DMS53 treated with DMSO at 0.1 percent for 48 hours (cell line): ENCODE measurements around the gene CCDC86.

Source experiments
- DNase-seq: peaks from one replicate; lab custom pipeline; 2025; ENCODE audit not compliant: unreplicated experiment; lab: John Stamatoyannopoulos, UW

CCDC86 gene

DNA sequence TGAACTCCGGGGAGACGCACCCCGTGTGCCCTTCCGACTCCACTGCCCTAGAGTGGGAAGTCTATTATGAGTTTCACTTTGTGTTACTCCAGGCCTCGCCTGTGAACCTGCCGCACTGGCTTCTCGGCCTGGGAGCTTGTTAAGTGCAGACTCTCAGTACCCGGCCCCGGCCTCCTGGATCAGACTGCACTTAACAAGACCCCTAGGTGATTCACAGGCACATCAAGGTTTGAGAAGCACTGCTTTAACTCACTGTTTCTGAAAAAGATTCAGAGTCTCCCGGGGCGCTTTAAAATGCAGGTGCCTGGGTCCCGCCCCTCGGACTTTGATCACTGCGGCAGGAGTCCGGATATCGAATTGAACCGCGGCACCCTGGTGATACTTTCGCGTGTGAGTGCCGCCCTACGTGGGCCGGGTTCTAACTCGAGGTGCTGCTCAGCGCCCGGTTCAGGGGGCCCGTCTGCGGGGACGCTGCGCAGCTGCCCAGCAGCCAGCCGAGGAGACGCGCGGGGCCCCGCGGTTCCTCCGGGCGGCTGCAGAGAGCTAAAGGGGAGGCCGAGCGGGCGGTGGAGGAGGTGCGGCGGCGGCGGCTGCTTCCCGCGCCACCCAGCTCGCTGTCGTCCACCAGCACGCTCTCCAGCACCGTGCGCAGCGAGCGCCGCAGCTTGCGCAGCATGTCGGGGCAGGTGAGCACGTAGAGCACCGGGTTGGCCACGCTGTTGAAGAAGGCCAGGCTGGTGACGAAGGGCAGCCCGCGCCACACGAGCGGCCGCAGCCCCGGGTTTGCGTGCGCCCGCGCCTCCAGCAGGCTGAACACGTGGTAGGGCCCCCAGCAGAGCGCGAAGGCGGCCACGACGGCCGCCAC is 10.4 kb downstream of the CCDC86 start:
- no peak for DNase-seq

DNA sequence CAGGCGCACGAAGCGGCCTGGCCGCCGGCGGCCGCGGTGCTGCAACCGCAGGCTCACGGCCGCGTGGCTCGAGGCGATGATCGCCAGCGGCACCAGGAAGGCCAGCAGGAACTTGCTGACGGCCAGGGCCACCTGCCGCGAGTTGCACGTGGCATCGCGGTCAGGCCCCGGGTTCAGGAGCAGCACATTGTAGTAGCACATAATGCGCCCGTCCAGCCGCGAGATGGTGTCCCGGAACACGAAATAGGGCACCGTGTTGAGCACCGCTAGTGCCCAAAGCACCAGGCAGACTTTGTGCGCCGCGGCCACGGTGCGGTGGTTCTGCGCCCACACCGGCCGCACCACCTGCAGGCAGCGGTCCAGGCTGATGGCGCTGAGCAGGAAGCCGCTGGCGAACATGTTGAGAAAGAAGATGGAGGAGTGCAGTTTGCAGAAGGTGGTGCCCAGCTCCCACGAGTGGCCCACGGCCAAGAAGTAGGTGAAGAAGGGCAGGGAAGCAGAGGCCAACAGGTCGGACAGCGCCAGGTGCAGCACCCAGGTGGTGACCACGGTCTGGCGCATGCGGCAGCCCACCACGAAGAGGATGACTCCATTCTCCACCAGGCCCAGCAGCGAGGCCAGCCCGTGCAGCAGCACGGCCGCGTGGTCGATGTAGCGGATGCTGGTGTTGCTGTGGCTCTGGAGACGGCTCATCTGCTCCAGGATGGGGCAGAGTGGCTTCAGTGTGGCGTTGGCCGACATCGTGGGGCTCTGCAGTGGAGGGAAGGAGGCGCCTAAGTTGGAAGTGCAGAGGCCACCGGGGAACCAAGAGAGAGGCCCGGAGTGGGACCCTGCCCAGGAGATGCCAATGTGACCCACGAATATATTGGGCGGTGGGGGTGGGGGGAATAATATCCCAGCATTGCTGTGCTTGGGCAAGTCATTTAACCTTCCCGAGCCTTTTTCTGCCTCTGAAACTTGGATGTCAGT is 11.4 kb downstream of the CCDC86 start:
- DNase-seq, result no peak

DNA sequence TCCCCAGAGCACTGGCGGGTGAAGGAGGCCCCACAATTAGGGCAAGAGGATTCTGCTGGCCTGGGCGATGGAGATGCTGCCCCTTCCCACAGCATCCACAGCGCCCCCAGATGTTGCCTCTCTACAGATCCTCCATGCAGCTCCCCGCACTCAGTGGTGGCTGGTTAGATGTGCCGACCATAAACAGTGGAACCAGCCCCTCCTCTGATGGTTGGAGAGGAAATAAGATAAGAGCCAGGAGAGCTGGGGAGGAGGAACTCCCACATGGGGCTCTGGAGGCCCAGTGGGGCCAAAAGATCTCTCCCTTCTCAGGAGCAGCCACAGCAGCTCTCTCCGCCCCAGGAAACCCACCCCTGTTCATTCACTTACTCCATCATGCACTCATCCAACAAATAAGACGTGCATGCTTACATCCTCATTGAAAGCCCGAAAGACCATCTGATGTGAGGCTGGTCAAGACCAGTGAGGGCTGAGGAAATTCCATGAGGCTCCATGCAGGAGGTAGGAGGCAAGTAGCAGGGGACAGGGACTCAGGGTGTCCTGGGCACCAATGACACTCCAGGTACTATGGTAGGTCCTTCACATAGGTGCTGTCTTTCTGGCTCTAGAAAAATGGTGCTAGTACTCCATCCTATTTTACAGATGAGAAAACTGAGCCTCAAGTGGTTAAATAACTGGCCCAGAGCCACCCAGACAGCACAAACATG is 12.4 kb downstream of the CCDC86 start:
- no peak for DNase-seq

GRCh38 chr11:60854847-60855725 is 13.2 kb downstream of the CCDC86 start:
- DNase-seq, result no peak

GRCh38 chr11:60855726-60856633 is 14.1 kb downstream of the CCDC86 start, which contains the start of gene PTGDR2:
Gene PTGDR2 (minus strand): TSS chr11:60855950. CDS start chr11:60853722, 2,228 bp downstream.
- DNase-seq, result no peak

- no peak for DNase-seq
Measured at GRCh38 chr11:60857378-60858232, 15.7 kb downstream of the CCDC86 start.

GRCh38 chr11:60858236-60858635 is 16.3 kb downstream of the CCDC86 start:
- DNase-seq, result no peak

GRCh38 chr11:60858731-60859464 is 17.0 kb downstream of the CCDC86 start:
- DNase-seq, result no peak

DNA sequence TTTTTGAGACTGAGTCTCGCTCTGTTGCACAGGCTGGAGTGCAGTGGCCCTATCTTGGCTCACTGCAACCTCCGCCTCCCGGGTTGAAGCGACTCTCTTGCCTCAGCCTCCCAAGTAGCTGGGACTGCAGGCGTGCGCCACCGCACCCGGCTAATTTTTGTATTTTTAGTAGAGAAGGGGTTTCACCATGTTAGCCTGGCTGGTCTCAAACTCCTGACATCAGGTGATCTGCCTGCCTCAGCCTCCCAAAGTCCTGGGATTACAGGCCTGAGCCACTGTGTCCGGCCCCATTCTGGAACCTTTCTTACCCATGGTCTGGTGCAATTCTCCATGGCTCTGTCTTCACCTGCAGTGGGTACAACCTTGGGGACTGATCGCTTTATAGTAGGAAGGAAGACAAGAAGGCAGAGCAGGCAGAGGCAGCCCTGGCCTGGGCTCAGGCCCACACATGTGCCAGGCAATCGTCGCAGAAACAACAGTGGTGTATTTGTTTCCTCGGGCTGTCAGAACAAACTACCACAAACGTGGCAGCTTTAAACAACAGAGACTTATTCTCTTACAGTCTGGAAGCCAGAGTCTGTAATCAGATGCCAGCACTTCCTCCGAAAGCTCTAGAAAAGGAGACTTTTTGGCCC is 17.8 kb downstream of the CCDC86 start:
- DNase-seq, result no peak

DNA sequence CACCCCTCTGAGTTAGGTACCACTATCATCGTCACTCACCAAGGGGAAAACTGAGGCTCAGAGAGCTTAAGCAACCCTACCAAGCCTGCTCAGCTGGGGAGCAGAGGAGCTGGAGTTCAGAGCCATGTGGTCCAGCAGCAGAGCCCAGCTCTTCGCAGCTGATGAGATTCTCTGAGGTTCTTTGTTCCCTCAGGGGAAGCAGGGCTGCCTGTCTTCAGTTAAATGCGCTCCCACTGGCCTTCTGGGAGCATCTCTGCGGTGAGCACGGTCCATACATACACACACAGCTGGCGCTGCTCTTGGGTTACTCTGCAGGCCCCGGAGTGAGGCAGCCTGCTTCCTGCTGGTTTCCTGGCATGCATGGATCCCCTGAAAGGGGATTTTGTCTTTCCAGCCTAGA is 19.0 kb downstream of the CCDC86 start:
- no peak for DNase-seq

DNA sequence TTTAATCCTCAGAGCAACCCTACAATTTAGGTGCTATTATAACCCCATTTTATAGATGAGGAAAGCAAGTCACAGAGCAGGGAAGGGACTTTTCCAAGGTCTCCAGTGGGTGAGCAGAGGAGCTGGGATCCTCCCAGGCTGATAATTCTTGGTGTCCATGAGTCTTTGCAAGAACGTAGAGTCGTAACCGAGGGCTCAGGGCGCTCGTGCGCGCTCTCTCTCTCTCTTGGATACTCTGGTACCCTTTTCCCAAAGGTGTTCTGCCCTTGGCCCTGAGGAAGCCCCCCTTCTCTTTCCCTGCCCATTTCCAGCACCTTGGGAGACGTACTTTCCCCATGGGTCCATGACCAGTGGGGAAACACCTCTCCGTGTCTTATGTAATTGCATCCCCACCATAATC is 20.3 kb downstream of the CCDC86 start:
- DNase-seq, result no peak

- DNase-seq, result no peak
Measured at GRCh38 chr11:60863550-60864521, 21.9 kb downstream of the CCDC86 start.

GRCh38 chr11:60864856-60865513 is 23.1 kb downstream of the CCDC86 start:
- no peak for DNase-seq

DNA sequence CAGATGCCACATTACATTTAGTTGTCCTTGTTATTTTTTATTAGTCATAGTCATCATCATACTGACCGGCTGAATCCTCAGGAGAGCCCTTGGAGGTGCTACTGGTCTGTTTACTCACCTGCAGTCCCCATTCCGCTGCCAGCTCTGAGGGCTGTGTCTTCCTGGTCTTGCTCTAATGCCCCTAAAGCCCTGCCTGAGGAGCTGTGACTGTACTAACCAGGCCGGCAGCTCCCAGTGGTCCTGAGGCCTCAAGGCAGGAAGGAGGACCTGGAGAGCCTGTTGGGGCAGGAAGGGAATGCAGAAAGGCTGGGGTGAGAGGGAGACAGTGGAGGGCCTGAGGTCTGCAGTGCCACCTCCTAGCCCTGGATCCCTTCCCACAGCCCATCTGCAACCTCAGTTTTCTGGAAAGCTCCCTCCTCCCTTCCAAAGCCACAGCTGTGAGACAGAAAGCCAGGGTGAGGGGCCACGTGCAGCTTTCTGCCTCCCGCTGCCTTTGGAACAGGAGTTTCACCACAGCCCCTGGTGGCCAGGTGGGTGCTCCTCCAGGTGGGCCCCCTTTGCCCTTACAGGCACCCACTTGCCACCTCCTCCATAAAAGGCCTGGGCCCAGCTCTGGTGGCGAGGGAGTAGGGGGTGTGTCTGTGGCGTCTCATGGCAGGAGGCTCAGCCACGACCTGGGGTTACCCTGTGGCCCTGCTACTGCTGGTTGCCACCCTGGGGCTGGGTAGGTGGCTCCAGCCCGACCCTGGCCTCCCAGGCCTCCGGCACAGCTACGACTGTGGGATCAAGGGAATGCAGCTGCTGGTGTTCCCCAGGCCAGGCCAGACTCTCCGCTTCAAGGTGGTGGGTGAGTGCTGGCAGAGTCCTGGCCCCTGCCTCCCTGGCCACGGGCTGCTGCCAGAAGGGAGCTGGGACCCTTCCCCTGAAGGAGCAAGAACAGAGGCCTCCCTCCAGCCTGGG is 25.3 kb downstream of the CCDC86 start, which contains the start of gene ZP1:
Gene ZP1 (plus strand): TSS at position 632 of the 960 bp plus-strand sequence. CDS start 20 bp downstream, at position 652.
- peak; percentile 96 for DNase-seq
